Measurements from ENCODE around the gene MACROH2A1. TPM values are rescaled to one million over a fixed set of nuclear protein-coding genes. Genes with fewer than 3 reads are reported as not detected.

The MACROH2A1 gene
- total and polyA plus RNA-seq, 10 of the 15 experiments (the other 5 are each of a cell fraction or from before 2014, with no cell fraction given) = 45.7 to 230 (median 196) TPM

- RAD21 ChIA-PET (ENCODE audit: unreplicated experiment) = no interaction called here
- 39% methylated on average over 4 of the region's 4 CpGs for WGBS (ENCODE audit: insufficient coverage, insufficient replicate concordance, low lambda C conversion rate, missing lambda C conversion rate)
These were observed 104.2 kb downstream of the MACROH2A1 start for GRCh38 chr5:135294793-135295192.

More at GRCh38 chr5:135294793-135295192, 104.2 kb downstream of the MACROH2A1 start:
- no peak for ATAC-seq
- H3K4me3 ChIP-seq = no peak overlapping the region
- TF ChIP-seq RAD51 (IDR thresholded peaks at IDR 0.05) (no peak), TCF3 (IDR thresholded peaks at IDR 0.05; ENCODE audit: borderline replicate concordance, insufficient read depth, low read depth, low read length) (no peak), MAX (IDR thresholded peaks at IDR 0.05; ENCODE audit: low read depth, low read length) (no peak), RBBP5 (conservative IDR thresholded peaks at IDR 0.05) (no peak), MLLT1 (IDR thresholded peaks at IDR 0.05) (no peak), BCL3 (IDR thresholded peaks at IDR 0.05; ENCODE audit: borderline replicate concordance, insufficient read depth, low read depth, low read length, poor library complexity, severe bottlenecking) (no peak), ZBTB40 (IDR thresholded peaks at IDR 0.05; ENCODE audit: borderline replicate concordance) (no peak)
- CTCF ChIA-PET = no interaction called here
- H3K9ac ChIP-seq (ENCODE audit: control insufficient read depth, insufficient read depth, low read length) = no peak overlapping the region
- H3K4me1 ChIP-seq (ENCODE audit: control insufficient read depth, insufficient read depth, low read length) = no peaks in the 10 kb centered on the region
- H3K79me2 ChIP-seq (ENCODE audit: control insufficient read depth, insufficient read depth, low read length) = no peaks in the 10 kb centered on the region
- H3K9me3 ChIP-seq (replicated peaks; ENCODE audit: control insufficient read depth, insufficient read depth, low read length) = no peaks in the 10 kb centered on the region
- in situ Hi-C loops (cut with MboI) = no loop called here
- no peak for FAIRE-seq
- no peak overlapping the region for H3K27ac ChIP-seq (ENCODE audit: control insufficient read depth, insufficient read depth)
- BruUV-seq (replicated peaks) = no TSS peak
- no peak for DNase-seq (ENCODE audit: low read depth, low spot score)
- H3K36me3 ChIP-seq (ENCODE audit: control insufficient read depth in 2 of 2, insufficient read depth in 2 of 2, low read length in 1 of 2) = no peaks in the 10 kb centered on the region
- intact Hi-C loops (cut with micrococcal nuclease; ENCODE audit: unreplicated experiment) = no loop called here
- H4K20me1 ChIP-seq (ENCODE audit: control insufficient read depth, insufficient read depth) = no peaks in the 10 kb centered on the region
- no peak overlapping the region for H3K4me2 ChIP-seq (ENCODE audit: control insufficient read depth, insufficient read depth)
- peaks cover 0 to 3% of the 10 kb centered on the region in 2 experiments; a peak in 2 of 4 replicates for H3K27me3 ChIP-seq (replicated peaks in 1 of 2; ENCODE audit: control insufficient read depth in 2 of 2, insufficient read depth in 2 of 2, low read length in 1 of 2)
- SMC1A ChIA-PET (ENCODE audit: uncharacterized antibody, unreplicated experiment) = no interaction called here
- POLR2A ChIA-PET = no interaction called here
- no peak overlapping the region for H2AFZ ChIP-seq (ENCODE audit: control insufficient read depth, low read depth, low read length)
